Stimulated activated CD8-positive, alpha-beta memory T cell treated with anti-CD3 and anti-CD28 coated beads, Interleukin-12 subunit alpha, Interleukin-12 subunit beta, amount 100 ng/mL, for 4 hours (primary cell): Measurements from ENCODE around the gene CSNK2A3.
"Not testable (repeated sequence)": the region's sequence is repeated elsewhere in the genome, so short reads cannot be mapped to it uniquely, and the experiment has no call there.

Experiments
- DNase-seq: peaks from one replicate; pipeline ENCODE4 v3.0.0-alpha.2; 2020; ENCODE audit warnings: low read depth

Gene CSNK2A3

DNA sequence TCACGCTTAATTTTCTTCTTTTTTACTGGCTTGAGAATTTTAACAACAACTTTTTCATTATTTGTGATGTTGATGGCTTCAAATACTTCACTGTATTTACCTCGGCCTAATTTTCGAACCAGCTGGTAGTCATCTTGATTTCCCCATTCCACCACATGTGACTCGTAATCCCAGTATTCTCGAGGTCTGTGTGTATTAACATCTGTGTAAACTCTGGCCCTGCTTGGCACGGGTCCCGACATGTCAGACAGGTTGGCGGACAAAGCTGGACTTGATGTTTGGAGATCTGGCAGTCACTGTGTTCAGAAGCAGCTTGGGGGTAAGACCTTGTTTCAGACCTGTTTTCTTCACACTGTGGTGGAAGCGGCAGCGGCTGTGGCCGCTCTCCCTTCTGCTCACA is at the start of gene CSNK2A3:
Gene CSNK2A3, minus strand, starts transcription at position 373 of the 400 bp plus-strand sequence. Its CDS starts 131 bp downstream, at position 242.
- not testable (repeated sequence) for DNase-seq

DNA sequence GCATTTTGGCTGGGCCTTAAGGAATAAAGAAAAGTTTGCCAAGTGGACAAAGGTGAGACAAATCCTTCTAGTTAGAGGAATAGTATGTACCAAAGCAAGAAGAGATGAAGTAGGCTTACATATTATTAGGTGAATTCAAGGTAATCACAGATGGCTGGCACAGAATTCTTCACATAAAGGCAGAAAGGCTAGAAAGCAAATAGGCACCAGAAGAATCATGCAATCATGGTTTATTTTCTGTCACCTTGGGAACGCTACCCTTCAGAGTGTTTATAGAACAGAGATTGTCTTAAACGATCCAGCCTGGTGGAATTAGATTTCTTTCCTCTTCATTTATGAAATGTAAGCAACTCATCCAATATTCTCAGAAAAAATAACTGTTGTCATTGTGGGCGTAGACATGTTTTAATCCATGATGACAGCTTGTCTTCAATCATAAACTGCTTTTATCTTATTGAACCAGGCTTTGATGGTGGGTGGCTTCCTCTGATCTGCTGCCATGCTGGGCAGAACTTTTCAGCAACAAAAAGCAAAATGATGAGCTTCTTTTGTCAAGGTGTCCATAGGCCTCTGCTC is 49.0 kb upstream of the CSNK2A3 start:
- no peak for DNase-seq

DNA sequence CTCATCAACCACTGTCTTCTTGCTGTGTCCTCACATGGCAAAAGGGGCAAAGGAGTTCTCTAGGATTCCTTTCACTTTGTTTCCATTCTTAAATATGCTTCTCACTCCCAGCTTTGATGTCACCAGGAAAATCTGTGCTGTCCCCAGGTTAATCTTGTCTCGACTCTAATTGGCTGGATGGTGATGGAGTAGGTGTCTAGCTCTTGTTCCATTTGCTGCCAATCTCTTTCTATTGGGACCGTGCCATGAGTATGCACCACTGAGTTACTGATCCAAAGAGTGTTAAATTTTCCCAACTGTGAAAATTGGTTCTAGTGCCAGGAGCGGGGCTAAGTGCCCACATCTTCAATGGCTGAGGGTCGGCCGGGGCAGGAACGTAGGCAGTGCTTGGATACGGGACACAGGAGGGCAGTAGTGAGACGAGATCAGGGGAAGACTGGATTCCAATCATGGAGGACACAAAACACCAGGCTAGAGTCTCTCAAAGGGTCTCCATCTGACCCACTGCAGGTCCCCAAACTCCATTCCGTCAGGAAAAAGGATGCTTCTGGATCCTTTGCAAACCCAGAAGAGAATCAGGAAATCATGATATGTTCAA is 47.7 kb upstream of the CSNK2A3 start:
- no peak for DNase-seq

DNA sequence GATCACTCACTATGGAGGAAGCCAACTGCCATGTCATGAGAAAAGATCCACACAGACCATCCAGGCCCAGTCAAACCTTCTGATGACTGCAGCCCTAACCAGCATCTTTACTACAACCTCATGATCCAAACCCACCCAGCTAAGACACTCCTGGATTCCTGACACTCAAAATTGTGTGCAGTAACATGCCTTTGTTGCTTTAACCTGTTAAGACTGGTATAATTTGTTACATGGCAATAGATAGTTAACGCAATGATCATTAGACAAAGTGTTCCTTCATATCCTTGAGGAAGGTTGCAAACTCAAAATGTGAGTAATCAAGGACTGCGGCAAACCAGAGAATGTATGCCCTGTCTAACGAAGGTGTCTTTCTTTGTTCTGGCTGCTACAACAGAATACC is 47.1 kb upstream of the CSNK2A3 start:
- DNase-seq, result no peak

DNA sequence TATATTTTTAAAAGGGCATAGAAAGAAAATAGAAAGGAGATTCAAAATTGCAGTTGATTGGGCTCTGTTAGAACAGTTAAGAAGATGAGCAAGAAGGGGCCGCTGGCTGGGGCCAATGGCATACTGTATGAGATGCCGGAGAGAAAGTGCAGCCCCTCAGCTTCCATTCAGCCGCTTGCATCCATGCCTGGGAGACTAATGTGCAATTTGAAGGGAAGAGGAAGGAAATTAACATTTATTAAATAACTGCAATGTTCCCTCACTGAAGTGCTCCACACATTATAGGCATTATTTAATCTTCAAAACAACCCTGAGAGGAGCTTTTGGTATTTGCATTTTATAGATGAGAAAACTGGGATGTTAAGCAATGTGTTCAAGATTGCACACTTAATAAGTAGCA is 44.7 kb upstream of the CSNK2A3 start:
- no peak for DNase-seq

DNA sequence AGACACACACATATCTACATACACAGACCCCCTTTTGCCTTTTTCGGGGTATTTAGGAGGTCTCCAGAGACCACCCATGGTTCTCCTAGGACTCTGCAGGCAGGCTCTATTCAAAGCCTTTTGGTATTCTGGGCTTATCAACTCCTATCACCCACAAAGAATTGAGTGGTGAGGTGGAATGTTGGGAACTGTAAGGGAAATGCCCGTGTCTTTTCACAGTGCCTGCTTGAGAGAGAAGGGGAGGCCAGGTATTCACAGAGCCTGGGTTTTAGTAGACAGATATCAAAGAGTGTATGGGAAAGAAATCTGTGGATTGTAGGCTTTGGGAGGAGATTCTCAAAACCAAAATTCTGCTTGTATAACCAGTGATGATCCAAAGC is 44.0 kb upstream of the CSNK2A3 start:
- DNase-seq, result no peak

DNA sequence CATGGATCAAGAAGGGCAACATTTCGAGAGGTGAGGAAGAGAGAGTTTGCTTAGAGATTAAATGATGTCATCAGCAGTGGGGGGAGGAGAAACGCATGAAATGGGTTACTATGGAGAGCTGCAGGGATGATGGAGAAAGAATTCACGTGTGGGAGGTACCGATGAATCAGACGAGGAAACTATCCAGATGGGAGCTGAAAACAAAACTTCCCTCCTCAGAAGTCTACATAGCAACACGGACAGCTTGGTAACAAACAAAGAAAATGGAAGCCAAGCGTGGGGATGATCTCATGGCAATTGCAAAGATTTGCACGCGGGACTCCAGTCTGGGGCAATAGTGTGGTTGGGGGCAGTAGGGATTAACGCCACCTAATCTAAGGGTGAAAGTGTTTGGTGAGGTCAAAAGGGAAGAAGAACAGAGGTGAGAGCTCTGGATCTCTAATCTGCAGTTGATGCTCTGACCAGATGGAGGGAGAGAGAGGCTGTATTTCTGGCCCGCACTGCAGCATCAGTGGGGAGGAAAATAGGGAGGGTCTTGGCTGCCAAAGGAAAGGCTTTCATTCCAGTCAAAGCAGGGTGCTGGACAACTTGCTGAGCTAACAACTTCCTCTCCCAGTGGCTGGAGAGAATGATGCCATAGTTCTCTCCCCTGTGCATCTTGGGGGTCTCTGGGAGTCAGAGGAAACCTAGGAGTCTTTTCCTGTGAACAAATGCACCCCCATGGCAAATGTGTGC is 43.4 kb upstream of the CSNK2A3 start:
- DNase-seq, result no peak

DNA sequence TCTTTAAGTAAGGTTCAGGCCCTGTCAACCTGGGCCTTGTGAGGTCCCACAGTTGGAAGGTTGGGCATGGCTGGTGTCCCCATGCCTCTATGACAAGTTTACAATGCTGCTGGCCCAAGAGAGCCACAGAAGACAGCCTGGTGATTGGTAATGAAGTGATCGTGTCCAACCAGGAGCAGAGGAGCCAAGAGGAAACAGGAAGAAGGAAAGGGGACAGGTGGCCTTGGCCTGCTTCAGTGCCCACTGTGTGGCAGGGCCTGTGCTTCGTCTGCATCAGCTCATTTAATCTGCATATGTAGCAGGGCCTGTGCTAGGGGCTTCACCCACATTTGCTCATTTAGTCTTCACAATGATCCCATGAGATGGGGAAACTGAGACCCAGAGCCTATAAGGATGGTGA is 42.1 kb upstream of the CSNK2A3 start:
- no peak for DNase-seq

DNA sequence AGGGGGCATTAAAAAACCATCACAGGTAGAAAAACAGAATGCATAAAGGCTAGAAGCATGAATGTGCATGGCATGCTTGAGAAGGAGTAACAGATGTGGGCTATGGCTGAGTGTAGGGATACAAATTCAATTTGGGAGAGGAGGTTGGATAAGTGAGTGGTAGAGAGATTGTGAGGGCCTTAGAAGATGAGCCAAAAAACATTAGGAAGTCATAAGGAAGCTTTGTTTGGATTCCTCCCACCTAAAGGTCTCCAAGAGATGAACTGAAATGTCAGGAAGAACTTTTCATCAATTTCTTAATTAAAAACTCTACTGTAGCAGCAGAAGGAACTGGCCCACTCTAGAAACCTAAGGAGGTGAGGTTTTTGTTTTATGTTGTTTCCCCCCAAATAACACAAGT is 41.2 kb upstream of the CSNK2A3 start:
- DNase-seq, result no peak

DNA sequence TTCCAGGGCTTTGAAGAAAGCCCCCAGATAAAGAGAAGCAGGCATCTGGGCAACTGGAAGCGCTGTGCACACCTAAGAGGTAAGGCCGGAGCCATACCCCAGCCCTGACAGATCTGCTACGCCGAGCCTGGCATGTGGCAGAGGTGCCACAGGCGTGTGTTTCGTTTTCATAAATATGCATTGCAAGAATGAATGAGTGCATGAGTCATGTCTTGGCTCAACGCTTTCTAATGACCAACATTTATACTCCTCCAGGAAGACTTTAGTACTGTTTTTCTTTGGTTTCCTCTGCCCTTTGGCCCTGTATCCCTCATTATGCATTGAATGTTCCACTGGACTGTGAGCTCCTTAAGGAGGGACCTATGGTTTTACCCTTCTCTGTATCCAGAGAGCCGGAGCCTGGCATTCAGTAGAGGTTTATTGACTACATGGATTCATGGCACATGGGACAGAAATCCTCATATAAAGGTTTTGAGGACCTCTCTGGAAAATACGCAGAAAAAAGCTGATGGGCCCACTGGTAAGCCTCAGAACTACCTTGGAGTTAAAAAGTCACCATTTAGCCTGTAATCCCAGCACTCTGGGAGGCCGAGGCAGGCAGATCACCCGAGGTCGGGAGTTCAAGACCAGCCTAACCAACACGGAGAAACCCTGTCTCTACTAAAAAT is 38.9 kb upstream of the CSNK2A3 start:
- DNase-seq, result no peak

DNA sequence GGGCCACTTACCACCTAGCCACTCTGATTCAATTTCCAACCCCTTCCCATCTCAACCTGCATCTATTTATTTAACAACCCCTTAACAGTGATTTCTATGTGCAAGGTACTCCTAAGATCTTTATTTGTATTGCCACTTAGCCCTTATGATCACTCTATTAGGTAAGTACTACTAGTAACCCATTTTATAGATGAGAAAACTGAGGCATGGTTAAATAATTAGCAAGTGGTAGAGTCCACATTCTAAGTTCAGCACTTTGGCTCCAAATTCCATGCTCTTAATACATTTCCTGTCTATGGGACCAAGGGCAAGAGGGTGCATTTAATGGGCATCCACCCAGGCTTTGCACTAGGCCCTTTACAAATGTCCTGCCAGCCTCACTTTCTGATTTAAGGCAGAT is 38.1 kb upstream of the CSNK2A3 start:
- no peak for DNase-seq

DNA sequence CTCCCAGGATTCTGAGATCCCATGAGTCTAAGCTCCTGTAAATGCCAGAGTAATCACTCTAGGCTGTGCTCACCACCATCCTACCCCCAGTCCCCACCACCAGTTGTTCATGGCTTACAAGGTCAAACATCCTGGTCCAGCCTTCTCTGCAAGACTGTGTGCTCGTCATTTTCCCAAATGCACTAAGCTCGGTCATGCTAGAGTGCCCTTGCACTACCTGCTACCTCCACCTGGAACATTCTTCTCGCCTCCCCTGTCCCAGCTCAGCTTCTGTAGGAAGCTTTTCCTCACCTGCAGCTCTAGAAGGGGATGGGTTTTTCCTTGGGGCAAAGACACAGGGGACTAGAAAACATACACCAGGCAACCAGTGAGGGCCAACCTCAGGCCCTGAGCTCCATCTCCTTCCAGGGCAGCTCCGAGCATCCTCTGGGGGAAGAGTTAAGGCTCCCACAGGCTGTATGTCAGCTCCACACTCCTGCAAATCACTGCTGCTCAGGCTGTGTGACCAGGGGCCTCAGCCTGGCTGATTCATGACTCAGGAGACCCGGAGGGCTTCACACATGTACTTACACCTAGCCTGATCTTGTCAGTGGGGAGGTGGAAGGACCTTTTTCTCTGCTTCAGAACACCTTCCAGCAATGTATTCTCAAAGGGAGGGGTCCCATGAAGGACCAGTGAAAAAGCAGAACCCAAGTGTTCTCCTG is 37.2 kb upstream of the CSNK2A3 start:
- no peak for DNase-seq

DNA sequence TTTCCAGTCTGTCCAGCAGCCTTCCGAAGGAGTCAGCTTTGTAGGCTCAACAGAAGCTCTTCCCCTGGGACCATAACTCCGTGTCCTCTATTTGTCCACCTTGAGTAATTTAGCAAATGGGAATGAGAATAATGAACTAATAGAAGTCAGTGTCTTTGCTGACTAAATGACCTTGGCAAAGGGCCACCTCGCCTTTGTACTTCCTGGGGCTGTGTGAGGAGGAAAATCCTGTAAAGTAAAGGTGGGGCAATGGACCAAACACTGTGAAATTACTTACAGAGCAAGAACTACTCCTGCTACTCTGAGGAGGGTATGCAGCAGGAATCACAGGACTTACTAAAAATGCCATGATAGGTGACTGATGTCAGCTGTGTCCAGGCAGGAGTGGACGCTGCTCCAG is 36.2 kb upstream of the CSNK2A3 start:
- DNase-seq, result no peak

DNA sequence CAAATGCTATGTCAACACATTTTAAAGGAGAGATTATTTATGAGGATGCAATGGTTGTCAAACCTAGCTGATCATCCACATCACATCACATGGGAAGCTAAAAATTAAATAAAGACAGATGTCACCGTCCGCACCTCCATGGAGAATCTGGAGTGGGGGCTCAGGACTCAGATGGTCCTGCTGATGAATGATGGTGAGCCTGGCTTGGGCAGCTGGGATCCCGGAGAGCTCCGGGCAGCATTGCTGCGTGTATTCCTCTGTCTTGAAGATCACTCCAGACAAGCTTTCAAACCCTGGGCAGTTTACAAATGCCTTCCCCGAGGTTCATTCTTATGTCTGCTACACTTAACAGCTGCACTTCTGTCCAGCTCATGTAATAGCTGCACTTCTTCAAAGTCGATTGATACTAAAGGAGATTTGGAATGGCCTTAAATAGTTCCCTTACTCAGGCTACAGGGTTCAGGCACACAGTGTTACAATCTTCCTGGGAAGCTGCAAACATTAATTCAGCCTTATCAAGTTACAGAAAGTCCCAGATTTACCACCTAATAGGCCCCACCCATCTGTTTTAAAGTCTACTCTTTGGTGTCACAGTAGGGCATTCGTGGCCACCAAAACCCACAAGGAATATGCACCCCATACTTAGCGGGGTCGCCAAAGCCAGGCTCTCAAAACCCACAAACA is 34.7 kb upstream of the CSNK2A3 start:
- DNase-seq, result no peak

DNA sequence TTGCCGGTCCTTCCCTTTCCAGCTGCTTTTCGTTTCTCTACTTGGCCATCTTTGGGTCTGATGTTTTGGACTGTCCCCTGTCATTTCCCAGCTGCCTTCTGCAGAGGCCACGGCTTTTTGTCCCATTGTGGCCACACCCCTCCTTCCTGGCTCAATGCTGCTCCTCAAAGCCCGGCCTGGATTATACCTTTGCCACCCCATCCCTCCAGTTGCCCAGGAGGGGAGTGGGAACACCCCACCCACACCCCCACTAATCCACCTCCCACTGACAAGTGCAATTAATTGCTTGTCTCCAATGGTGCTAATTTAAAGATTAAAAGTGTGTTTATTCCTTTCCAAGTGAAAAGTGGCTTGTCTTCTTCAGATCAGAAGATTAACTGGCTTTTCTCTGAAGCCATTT is 34.2 kb upstream of the CSNK2A3 start:
- DNase-seq, result no peak

DNA sequence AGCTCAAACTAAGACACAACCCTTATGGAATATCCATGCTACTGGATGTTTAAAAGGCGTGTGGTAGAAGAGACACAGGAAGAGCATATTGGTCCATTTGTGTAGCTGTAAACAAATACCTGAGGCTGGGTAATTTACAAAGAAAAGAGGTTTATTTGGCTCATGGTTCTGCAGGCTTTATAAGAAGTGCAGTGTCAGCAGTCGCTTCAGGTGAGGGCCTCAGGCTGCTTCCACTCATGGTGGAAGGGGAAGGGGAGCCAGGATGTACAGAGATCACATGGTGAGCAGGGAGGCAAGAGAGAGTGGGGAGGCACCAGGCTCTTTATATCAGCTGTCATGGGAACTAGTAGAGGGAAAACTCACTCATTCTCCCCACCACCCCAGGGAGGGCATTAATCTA is 31.8 kb upstream of the CSNK2A3 start:
- DNase-seq, result no peak

DNA sequence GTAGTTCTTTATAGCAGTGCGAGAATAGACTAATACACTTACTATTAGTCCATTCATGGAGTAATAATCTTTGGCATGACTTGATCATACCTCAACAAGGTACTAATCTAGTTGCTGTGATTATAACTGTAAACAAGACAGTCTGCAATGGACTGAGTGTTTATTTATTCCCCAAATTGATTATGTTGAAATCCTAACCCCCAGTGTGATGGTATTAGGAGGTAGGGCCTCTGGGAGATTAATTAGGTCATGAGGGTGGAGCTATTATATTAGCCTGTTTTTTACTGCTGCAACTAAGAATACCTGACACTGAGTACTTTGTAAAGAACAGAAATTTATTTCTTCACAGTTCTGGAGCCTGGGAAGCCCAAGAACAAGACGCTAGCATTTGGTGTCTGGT is 30.9 kb upstream of the CSNK2A3 start:
- no peak for DNase-seq

DNA sequence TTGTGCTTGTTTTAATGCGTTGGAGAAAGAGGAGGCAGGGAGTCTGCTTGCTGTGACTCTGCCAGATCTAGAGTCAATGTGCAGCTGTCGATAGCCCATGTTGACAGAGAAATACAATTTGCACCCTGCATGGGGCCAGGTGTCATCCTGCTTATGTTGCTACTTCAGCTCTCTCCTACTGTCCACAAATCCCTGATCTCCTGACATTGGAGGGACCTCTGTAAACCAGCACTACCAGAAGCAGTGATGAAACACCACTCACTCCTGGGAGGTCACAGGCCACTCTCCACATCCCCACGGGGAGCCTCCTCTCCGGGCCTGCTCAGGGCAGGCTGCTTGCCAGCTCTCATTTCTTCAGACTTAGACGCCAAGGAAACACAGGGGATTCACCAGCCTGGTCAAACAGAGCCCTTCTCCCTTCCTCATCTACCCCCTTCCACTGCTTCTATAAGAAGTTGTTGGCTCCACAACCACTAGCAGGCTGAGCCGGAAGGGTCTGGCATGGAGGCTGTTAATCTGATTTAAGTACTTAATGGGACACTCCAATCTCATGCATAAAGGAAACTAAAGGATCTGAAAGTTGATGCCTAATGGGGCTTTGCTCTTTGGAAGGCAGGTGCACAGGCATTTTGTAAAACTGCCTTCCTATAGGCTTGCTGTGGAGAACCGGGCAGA is 29.9 kb upstream of the CSNK2A3 start:
- no peak for DNase-seq

DNA sequence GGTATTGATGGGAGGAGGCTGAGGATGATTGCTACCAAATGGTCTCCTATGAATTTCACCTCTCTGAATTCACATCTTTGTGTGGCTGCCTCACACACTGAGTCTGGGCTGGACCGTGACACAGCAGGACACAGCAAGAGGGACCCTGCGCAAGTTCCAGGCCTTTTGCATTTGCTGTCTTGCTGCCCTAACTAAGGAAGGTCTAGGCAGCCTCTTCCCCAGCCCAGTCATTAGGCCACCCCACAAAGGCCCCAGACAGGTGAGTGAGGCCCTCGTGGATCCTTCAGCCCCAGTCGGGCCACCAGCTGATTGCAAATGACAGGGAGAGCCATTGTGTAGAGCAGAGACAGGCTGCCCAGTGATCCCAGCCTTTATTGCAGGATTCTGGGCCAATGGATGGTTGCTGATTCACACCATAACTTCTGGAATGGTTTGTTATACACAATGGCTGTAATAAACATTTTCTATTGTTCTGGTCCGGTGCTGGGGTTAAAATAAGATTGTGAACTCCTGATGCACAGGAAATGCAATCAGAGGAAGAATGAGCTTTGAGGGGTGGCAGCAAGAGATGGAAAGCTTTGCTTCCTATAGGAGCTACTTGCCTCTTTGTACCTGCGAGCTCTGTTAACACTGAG is 28.5 kb upstream of the CSNK2A3 start:
- no peak for DNase-seq

DNA sequence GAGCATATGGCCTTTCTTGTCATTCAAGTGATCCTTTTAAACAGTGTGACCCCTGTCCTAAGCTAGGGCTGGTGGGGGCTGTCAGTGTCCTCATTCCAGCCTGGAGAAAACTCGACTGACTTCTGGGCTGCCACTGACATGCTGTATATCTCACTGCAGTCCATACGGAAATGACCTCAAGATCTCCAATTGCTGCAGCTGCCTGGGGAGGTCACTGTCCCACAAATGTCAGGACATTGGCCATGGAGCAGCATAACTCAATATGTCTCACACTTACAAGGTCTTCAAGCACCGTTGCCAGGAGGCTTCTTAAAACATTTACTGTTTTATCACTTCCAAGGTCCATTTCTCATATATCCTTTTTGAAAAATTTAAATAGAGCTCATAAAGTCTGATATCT is 27.8 kb upstream of the CSNK2A3 start:
- DNase-seq, result no peak

DNA sequence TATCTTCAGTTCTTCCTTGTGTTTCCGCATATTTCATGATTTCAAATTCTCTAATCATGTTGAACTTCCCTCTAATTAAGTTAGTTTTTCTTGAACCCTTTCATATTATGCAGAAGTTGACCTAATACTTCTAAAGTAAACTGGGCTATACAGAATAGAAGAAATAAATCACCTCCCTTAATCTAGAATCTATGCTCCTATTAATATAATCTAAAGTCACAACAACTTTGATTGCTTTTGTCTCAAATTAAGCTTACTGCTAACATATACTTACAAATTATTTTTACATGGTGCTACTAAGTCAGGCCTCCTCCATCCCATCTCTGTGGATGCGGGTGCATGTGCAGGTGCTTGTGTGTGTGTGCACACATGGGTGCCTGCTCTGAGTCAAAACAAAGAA is 27.3 kb upstream of the CSNK2A3 start:
- DNase-seq, result no peak
